BE2C (cell line): Measurements from ENCODE around the gene SV2C.

Source experiments
- DNase-seq: peaks from one replicate; pipeline ENCODE4 v3.0.0-alpha.2; 2020
- H3K27me3 ChIP-seq: fragments of 250-450 bp; sonication (Bioruptor Pico); 2 replicates; pipeline ENCODE4 v1.5.1; 2020; ENCODE audit warnings: mild to moderate bottlenecking
- H3K36me3 ChIP-seq: fragments of 250-450 bp; sonication (Bioruptor Pico); 2 replicates; pipeline ENCODE4 v1.5.1; 2020; ENCODE audit warnings: mild to moderate bottlenecking
- H3K4me1 ChIP-seq: fragments of 250-450 bp; sonication (Bioruptor Pico); 2 replicates; pipeline ENCODE4 v1.5.1; 2020
- H3K4me3 ChIP-seq: 2 replicates; pipeline ENCODE4 v1.5.1; 2011; ENCODE audit warnings: low read depth, low read length
- H3K9me3 ChIP-seq: fragments of 250-450 bp; sonication (Bioruptor Pico); 2 replicates; pipeline ENCODE4 v1.5.1; 2020
- TF ChIP-seq, protein P1 (sequence below): IDR thresholded peaks from 2 replicates; pipeline ENCODE4 v1.5.1; 2012; ENCODE audit warnings: mild to moderate bottlenecking, low read depth, low read length

Gene SV2C

GRCh38 chr5:76402886-76403765 lies 319.9 kb downstream of the SV2C start, which contains the start of gene IQGAP2:
TSS of gene IQGAP2 (plus strand) at chr5:76403285. CDS start at chr5:76403546, 261 bp downstream.
- no peaks in the 10 kb centered on the region for H3K4me1 ChIP-seq

More at GRCh38 chr5:76402886-76403765, 319.9 kb downstream of the SV2C start, which contains the start of gene IQGAP2:
- no peaks in the 10 kb centered on the region for H3K9me3 ChIP-seq
- H3K4me3 ChIP-seq, result peak within 1 kb of the TSS; percentile 30
- TF ChIP-seq, protein P1, sequence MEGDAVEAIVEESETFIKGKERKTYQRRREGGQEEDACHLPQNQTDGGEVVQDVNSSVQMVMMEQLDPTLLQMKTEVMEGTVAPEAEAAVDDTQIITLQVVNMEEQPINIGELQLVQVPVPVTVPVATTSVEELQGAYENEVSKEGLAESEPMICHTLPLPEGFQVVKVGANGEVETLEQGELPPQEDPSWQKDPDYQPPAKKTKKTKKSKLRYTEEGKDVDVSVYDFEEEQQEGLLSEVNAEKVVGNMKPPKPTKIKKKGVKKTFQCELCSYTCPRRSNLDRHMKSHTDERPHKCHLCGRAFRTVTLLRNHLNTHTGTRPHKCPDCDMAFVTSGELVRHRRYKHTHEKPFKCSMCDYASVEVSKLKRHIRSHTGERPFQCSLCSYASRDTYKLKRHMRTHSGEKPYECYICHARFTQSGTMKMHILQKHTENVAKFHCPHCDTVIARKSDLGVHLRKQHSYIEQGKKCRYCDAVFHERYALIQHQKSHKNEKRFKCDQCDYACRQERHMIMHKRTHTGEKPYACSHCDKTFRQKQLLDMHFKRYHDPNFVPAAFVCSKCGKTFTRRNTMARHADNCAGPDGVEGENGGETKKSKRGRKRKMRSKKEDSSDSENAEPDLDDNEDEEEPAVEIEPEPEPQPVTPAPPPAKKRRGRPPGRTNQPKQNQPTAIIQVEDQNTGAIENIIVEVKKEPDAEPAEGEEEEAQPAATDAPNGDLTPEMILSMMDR, result peak; percentile 61
- DNase-seq, result peak; percentile 63
- H3K27me3 ChIP-seq, result peaks cover 69% of the 10 kb centered on the region
- H3K36me3 ChIP-seq, result no peaks in the 10 kb centered on the region
